K562 (cell line): ENCODE data around the gene GUCY2C. TPM values are rescaled to one million over a fixed set of nuclear protein-coding genes. Genes with fewer than 3 reads are reported as not detected.

Source experiments
- PRPF4 ChIP-seq: fragments of 200-400 bp; formaldehyde crosslinking; IDR thresholded peaks from one replicate; pipeline ENCODE4 v1.6.1; 2017; ENCODE audit warnings: low read length, low read depth, mild to moderate bottlenecking; ENCODE audit not compliant: insufficient read depth, poor library complexity, severe bottlenecking
- SRSF7 ChIP-seq: fragments of 200-400 bp; formaldehyde crosslinking; optimal IDR thresholded peaks from 2 replicates; pipeline ENCODE3; 2017; ENCODE audit warnings: mild to moderate bottlenecking, low read depth, low read length
- polyA plus RNA-seq, 8 experiments: library from polyadenylated mRNA; depleted of rRNA in 4 of 8; stranded (reverse) in 5 of 8; unstranded in 3 of 8; fragments of >200 nt; fragmentation: Nextera tagmentation in 2 of 8; fragmentation: Illumina TruSeq in 1 of 8; extraction: Ambion mirVana in 2 of 8; extraction: Trizol in 1 of 8; gene quantifications; 2 replicates each; pipeline versions ENCODE4 v1.2.1 to v1.2.3, GENCODE V29; 2011 to 2014; ENCODE audit warnings: inconsistent platforms in 1 of 8, missing spikeins in 1 of 8
- total RNA-seq, 7 experiments: library from RNA; depleted of rRNA in 6 of 7; stranded (reverse); fragments of >200 nt in 6 of 7; fragmentation: Illumina TruSeq in 2 of 7; extraction: Trizol in 2 of 7; gene quantifications; 2 replicates each; pipeline versions ENCODE4 v1.2.1 to v1.2.3, GENCODE V29; 2011 to 2021; ENCODE audit warnings: low replicate concordance in 1 of 7
- TF ChIP-seq, protein P1 (sequence below), 2 experiments: fragments of 450-650 bp; IDR thresholded peaks; 2 replicates each; pipeline ENCODE4 v1.6.1; 2018; ENCODE audit warnings: mild to moderate bottlenecking in 2 of 2, low read depth in 1 of 2; ENCODE audit not compliant: partially characterized antibody in 2 of 2
- TF ChIP-seq, protein P2 (sequence below): fragments of 450-650 bp; IDR thresholded peaks from 2 replicates; pipeline ENCODE4 v1.6.1; 2014; ENCODE audit warnings: low read depth, mild to moderate bottlenecking, moderate library complexity, borderline replicate concordance

Gene GUCY2C
- total and polyA plus RNA-seq, 9 of the 15 experiments (the other 6 are each of a cell fraction or from before 2014, with no cell fraction given) = 0.01 to 0.05 (median 0.04) TPM; not detected in 6

DNA sequence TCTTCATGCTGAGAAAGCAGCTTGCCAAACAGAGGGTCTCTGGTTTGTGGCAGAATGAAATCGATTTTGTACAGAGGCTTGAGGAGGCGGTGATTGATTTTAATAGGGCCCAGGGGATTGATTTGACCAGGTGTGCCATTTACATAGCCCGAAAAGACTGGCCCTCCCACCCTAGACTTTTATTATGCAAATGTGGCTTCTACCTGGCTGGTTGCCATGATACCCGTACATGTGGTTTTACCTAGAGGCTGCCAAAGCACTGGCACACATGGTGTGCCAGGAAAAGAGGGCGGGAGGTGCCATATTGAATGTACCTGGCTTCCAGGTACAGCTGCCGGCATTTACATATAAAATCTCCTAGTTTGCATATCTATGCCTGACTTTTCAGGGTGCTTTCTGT lies 18.0 kb upstream of the GUCY2C start (continued):
- TF ChIP-seq, protein P1, sequence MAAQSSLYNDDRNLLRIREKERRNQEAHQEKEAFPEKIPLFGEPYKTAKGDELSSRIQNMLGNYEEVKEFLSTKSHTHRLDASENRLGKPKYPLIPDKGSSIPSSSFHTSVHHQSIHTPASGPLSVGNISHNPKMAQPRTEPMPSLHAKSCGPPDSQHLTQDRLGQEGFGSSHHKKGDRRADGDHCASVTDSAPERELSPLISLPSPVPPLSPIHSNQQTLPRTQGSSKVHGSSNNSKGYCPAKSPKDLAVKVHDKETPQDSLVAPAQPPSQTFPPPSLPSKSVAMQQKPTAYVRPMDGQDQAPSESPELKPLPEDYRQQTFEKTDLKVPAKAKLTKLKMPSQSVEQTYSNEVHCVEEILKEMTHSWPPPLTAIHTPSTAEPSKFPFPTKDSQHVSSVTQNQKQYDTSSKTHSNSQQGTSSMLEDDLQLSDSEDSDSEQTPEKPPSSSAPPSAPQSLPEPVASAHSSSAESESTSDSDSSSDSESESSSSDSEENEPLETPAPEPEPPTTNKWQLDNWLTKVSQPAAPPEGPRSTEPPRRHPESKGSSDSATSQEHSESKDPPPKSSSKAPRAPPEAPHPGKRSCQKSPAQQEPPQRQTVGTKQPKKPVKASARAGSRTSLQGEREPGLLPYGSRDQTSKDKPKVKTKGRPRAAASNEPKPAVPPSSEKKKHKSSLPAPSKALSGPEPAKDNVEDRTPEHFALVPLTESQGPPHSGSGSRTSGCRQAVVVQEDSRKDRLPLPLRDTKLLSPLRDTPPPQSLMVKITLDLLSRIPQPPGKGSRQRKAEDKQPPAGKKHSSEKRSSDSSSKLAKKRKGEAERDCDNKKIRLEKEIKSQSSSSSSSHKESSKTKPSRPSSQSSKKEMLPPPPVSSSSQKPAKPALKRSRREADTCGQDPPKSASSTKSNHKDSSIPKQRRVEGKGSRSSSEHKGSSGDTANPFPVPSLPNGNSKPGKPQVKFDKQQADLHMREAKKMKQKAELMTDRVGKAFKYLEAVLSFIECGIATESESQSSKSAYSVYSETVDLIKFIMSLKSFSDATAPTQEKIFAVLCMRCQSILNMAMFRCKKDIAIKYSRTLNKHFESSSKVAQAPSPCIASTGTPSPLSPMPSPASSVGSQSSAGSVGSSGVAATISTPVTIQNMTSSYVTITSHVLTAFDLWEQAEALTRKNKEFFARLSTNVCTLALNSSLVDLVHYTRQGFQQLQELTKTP (IDR thresholded peaks at IDR 0.05; ENCODE audit: low read depth in 1 of 2, partially characterized antibody in 2 of 2) = no peak
- TF ChIP-seq, protein P2, sequence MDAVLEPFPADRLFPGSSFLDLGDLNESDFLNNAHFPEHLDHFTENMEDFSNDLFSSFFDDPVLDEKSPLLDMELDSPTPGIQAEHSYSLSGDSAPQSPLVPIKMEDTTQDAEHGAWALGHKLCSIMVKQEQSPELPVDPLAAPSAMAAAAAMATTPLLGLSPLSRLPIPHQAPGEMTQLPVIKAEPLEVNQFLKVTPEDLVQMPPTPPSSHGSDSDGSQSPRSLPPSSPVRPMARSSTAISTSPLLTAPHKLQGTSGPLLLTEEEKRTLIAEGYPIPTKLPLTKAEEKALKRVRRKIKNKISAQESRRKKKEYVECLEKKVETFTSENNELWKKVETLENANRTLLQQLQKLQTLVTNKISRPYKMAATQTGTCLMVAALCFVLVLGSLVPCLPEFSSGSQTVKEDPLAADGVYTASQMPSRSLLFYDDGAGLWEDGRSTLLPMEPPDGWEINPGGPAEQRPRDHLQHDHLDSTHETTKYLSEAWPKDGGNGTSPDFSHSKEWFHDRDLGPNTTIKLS = no peak
- TF ChIP-seq PRPF4 (no peak), SRSF7 (no peak)
- TF ChIP-seq, all 486 proteins: peak for 0
